Raji (cell line): ENCODE results near the gene FOCAD.

ENCODE experiments used
- POLR2A ChIP-seq: IDR thresholded peaks from 2 replicates; pipeline ENCODE4 v1.6.1; 2011; ENCODE audit warnings: low read depth, low read length, control low read depth; ENCODE audit not compliant: insufficient read depth

Gene FOCAD

DNA sequence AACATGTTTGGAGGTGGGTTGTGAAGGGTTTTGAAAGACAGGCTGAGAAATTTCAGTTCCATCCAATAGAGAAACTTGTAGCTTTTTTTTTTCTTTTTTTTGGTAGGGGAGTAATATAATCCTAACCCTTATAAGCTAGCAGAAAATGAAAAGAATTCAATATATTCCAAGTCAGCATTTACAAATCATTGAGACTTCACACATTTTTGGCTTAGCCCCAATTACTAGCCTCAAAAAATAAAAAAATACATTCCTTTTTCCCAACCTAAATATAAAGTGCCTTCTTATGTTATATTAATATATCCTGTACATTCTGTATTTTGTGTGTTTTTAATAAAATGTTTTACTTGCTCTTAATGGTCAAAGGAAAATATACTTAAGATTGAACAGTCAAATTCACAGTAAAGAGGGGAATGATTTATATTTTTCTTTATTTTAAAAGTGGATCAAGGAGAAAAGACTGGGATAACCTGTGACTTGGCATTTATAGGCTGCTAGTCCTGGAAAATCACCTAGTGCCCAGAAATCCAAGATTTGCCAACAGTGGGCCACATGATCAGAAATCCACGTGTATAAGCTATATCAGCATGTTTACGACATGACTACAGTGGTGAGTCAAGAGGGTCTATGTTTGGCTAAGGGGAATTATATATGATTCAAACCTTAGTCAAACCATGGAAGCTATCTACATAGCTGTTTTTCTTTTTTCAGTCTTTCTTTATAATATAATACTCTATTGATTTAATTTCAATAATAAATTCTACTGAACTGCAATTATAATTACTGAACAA is 332.8 kb downstream of the FOCAD start:
- TF ChIP-seq POLR2A: no peak

DNA sequence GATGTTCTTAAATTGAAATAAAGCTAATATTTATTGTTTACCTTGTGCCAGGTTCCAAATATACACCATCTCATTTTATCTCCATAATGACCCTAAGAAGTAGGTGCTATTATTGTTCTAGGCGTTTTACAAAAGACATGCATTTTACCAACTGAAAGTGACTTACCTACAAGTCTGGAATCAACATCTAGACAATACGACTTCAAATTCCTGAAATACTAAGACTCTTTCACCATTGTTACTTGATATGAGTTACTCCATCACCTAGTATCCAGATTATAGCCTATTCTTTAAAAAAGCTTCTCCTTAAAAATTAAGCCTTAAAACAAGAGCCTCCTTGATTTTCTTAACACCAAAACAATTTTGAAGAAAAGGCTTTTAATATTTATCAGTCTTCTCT is 334.1 kb downstream of the FOCAD start:
- no peak for TF ChIP-seq POLR2A

DNA sequence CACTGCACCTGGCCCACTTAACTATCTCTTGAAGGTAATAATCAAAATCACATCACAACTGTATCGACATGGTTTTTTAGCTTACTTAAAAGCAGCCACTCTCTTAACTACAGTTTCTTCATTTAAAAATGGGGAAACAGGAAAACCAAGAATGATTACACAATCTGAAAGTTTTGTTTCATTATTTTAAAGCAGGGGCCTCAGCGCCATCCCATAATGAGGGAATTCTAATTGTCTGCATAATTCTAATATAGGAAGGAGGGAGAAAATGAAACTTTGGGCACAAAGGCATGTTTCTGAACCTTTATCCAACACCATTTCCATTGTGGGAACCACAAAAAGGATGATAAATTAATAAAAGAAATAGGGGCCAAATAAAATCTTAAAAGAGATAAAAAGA is 339.8 kb downstream of the FOCAD start:
- TF ChIP-seq POLR2A: no peak

DNA sequence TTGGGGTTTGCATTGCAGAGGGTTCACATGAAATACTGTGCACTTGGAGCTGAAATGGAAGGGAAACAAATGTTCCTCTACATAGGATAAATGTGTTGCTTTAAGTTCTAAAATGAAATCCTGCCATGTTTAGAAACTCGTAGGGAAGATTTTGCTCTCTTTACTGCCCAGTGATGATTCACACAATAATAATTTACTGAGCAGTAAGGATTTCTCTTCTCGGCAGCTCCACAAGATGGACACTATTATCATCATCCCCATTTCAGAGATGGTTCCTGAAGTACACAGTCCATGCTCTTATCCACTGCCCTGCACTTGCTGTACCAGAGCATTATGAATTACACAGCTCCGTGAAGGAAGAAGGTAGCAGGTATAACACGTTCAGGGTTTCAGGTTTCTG is 343.2 kb downstream of the FOCAD start:
- no peak for TF ChIP-seq POLR2A

- no peak for TF ChIP-seq POLR2A
Measured at GRCh38 chr9:21028466-21028865, 344.4 kb downstream of the FOCAD start.

- TF ChIP-seq POLR2A: no peak
Measured at GRCh38 chr9:21029661-21030060, 345.6 kb downstream of the FOCAD start.

DNA sequence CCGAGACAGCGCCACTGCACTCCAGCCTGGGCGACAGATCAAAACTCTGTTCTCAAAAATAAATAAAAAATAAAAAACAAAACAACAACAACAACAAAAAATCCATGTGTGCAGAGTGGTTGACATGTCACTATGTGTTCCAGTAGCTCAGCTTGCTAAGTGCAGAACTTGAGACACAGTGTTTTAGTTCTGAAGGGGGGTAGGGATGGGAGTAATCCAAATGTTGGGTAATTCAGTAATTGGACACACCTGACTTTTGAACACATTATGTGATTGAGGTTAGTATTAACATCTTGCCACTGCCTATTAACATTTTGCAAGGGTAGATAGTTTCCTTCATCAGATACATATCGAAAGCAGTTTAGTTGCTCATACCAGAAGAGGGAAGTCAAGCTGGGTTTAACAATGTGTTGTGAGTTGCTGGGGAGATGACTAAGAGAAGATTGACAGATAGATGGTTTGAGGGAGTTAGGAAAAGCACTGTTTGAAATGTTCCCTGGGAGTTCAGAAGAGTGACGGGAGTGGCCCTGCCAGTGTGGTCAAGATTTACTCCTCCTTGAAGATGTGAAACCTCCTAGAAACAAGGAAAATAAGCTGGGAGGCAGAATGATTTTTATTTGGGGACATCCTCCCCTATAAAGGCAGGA is 346.5 kb downstream of the FOCAD start:
- no peak for TF ChIP-seq POLR2A

DNA sequence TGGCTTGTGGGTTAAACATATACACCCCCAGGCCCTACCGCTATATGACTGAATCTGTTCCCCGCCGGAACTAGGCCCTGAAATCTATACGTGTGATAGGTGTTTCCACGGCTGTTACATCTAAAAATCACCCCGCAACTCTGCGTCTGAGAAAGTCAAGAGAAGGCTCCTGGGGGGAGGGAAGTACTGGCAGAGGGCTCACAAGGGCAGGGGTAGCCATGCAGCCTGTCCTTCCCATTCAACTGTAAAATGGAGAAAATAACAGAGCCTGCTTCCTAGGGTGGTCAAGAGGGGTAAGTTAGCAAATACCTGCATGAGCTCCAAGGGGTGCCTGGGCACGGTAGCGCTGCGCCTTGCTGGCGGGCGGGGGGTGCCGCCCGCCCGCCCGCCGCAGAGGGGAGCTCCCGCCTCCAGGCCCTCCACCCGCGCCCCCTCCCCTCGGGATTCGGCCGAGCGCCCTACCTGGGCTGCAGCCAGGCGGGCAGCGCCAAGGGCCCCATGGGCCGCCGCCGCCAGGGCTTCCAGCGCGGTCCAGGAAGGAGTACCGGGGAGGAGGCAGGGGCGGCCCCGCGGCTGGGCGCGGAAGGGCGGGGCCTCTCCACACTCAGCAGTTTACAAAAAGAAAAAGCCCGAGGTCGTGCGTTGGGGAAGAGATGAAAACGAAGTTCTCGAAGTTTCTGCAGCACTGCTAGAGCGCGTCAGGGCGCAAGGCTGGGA is 347.2 kb downstream of the FOCAD start, which contains the start of gene HACD4:
Gene HACD4, minus strand, starts transcription at position 550 of the 717 bp plus-strand sequence. Its CDS starts 50 bp downstream, at position 500.
- no peak for TF ChIP-seq POLR2A

DNA sequence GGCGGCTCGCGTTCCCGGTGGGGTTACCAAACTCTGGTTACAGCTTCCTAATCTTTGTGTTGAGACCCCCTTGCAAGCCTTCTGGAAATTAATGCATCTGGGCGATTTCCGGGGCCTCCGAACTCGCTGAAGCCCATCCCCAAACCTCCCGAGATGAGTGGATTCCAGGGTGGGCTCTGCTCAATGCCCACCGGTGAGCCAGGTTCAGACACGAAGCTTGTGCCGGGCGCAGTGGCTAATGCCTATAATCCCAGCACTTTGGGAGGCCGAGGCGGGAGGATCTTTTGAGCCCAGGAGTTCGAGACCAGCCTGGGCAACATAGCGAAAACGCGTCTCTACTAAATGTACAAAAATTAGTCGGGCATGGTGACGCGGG is 347.7 kb downstream of the FOCAD start:
- no peak for TF ChIP-seq POLR2A

- no peak for TF ChIP-seq POLR2A
Measured at GRCh38 chr9:21037278-21037677, 353.2 kb downstream of the FOCAD start.

DNA sequence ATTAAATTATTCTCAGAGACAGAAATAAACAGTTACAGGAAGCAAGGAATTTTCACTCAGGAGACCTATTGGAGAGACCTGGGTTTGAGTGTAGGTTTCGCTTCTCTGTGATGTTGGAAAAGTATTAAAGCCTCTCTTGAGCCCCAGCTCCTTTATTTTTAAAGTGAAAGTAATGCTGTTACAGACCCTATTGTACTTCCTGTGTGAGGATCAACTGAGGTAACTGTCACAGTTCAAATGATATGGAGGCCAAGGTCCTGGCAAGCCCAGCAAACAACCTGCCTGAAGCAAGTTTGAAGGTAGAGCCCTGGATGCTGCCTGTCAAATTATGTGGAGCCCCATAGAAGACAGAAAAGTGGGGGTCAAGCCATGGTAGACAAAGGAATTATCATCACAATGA is 355.2 kb downstream of the FOCAD start:
- TF ChIP-seq POLR2A: no peak

DNA sequence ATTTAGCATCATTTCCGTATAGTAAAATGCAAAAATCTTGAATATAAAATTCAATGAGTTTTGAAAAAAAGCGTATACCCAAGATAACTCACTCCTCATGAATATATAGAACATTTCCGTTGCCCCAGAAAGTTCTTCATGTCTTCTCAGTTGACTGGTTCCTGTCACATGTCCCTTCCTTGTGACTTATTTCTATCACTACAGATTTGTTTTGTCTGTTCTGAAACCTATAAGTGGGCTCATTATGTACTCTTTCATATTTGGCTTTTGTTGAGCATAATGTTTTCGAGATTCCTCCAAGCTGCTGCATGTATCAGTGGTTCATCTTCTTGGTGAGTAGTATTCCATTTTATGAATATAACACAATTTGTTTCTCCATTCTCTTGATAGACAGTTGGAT is 358.4 kb downstream of the FOCAD start:
- TF ChIP-seq POLR2A: no peak

- TF ChIP-seq POLR2A: no peak
Measured at GRCh38 chr9:21043841-21044240, 359.8 kb downstream of the FOCAD start.
